GM18505 (cell line): ENCODE data around the gene DOCK7.
"Not testable (repeated sequence)": the region's sequence is repeated elsewhere in the genome, so short reads cannot be mapped to it uniquely, and the experiment has no call there.

ENCODE experiments used
- ATAC-seq: cut with Tn5 transposase; IDR thresholded peaks from one replicate; pipeline ENCODE4 v1.9.1; 2021; ENCODE audit not compliant: unreplicated experiment
- POLR2A ChIP-seq: IDR thresholded peaks from 4 replicates; pipeline ENCODE4 v1.6.1; 2011; ENCODE audit warnings: borderline replicate concordance; ENCODE audit not compliant: insufficient read depth, insufficient read length; ENCODE audit errors: extremely low read depth

DOCK7 gene

DNA sequence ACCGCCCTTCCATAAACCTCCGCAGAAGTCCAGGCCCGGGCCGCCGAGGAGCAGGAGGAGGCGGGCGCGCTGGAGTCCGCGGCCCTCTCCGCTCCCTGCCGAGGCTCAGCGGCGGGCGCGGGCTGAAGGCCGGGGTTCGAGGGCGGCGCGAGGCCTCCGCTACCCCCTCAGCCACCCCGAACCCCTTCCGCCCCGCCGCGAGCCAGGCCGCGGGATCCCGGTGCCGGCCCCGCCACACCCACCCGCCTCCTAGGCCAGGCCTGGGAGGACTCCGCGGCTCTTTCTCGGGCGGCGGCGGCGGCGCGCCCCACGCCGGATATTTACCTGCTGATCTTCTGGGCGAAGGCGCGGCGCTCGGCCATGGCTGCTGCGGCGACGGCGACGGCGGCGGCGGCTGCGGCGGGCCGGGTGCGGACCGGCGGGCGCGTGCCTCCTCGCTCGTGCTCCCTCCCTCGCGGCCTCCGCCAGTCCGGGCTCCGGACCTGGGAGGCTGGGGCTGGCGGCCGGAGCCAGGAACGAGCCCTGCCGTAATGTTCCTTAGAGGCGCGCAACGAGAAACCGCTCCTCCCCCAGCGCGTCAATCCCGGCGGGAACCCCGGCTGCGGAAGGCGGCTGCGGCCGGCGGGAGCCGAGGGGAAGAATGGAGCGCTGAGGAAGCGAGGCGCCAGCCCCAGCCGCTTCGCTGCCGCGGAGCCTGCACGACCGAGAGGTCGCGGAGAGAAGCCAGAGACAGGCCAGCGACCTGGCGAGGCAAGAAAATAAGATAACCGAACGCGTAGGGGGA, at the start of gene DOCK7:
TSS of gene DOCK7 (minus strand) at position 484 of the 784 bp plus-strand sequence. CDS start at position 362, 122 bp downstream.
- peak; percentile 35 for TF ChIP-seq POLR2A
- peak; percentile 65 for ATAC-seq

GRCh38 chr1:62735491-62736171, 47.4 kb upstream of the DOCK7 start:
- ATAC-seq: no peak
- TF ChIP-seq POLR2A: no peak

DNA sequence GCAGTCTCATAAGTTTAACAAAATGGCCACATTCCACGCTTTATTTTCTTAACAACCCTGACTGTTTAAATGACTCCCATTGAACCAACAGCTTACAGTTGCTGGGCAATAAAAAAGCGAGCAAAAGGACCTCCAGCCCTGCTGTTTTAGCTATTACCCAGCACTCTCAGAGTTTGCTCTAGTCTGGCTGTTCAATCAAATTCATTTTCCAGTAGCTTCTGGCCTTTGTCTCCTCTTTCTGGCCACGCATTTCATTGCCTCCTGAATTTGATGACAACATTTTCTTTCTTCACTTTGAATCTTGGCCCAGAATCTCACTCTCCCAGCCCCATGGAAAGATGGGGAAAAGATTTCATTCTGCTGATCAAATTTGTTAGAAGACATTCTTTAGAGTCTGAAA, 44.1 kb upstream of the DOCK7 start:
- no peak for TF ChIP-seq POLR2A
- no peak for ATAC-seq

GRCh38 chr1:62728963-62729362, 40.8 kb upstream of the DOCK7 start:
- TF ChIP-seq POLR2A: no peak
- no peak for ATAC-seq

- ATAC-seq: no peak
- TF ChIP-seq POLR2A: no peak
Measured at GRCh38 chr1:62727656-62728407, 39.6 kb upstream of the DOCK7 start.

GRCh38 chr1:62726011-62726442, 37.8 kb upstream of the DOCK7 start:
- no peak for TF ChIP-seq POLR2A
- ATAC-seq: no peak

DNA sequence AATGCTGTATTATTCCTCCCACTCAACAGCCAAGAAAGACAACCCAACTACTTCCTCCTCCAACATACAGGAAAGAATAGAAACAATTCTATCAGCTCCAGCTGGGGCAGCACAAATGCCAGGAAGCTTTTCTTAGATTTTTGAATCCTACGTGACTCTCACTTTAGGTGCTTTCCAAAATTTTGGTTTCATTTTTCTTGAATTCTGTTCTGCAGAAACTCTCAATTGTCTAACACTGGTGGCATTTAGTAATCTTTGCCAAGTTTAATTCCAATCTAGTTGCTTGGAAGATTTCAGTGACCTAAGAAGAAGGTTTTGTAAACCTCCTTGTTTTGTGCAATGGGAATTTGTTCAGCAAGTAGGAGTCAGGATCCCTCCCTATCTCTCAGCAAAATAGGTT, 37.1 kb upstream of the DOCK7 start:
- ATAC-seq: no peak
- TF ChIP-seq POLR2A: no peak

- TF ChIP-seq POLR2A: no peak
- no peak for ATAC-seq
Measured at GRCh38 chr1:62724430-62724829, 36.2 kb upstream of the DOCK7 start.

- no peak for TF ChIP-seq POLR2A
- no peak for ATAC-seq
Measured at GRCh38 chr1:62723883-62724282, 35.7 kb upstream of the DOCK7 start.

GRCh38 chr1:62722796-62723195, 34.6 kb upstream of the DOCK7 start:
- ATAC-seq: peak; percentile 77
- TF ChIP-seq POLR2A: no peak

GRCh38 chr1:62720946-62721554, 32.9 kb upstream of the DOCK7 start:
- no peak for TF ChIP-seq POLR2A
- no peak for ATAC-seq

- ATAC-seq: not testable (repeated sequence)
Measured at GRCh38 chr1:62718400-62718799, 30.2 kb upstream of the DOCK7 start.

GRCh38 chr1:62717483-62717882, 29.3 kb upstream of the DOCK7 start:
- ATAC-seq: no peak
- no peak for TF ChIP-seq POLR2A
